HFF-Myc (cell line): ENCODE results near the gene LIMCH1.

Source experiments
- DNase-seq: peaks from one replicate; pipeline ENCODE4 v3.0.0-alpha.2; 2011; ENCODE audit warnings: low read depth; ENCODE audit errors: extremely low read depth
- H3K4me3 ChIP-seq: replicated peaks from 2 replicates; pipeline ENCODE4 v1.5.1; 2011; ENCODE audit warnings: low read depth, mild to moderate bottlenecking, control low read depth, low read length
- TF ChIP-seq, protein P1 (sequence below): IDR thresholded peaks from 2 replicates; pipeline ENCODE4 v1.5.1; 2012; ENCODE audit warnings: mild to moderate bottlenecking, low read depth, low read length, control low read depth; ENCODE audit errors: missing control alignments

The LIMCH1 gene

DNA sequence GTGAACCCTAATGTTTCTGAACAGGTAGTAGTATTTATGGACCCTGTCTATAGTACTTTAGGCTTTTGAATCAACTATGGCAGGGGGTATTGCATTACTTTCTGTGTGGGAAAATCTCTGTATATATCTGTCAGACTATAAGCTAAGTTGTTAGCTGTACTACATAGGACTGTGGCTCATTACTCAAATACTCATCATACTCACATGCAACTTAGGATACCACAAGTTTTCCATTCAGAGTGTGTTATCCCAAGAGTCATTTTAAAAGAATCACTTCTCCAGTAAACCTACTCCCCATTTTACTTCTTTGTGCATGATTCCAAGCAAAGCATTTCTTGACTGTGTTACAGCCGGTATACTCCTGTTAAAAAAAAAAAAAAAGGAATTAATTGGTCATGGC, 115.0 kb downstream of the LIMCH1 start:
- no peak overlapping the region for H3K4me3 ChIP-seq
- TF ChIP-seq, protein P1, sequence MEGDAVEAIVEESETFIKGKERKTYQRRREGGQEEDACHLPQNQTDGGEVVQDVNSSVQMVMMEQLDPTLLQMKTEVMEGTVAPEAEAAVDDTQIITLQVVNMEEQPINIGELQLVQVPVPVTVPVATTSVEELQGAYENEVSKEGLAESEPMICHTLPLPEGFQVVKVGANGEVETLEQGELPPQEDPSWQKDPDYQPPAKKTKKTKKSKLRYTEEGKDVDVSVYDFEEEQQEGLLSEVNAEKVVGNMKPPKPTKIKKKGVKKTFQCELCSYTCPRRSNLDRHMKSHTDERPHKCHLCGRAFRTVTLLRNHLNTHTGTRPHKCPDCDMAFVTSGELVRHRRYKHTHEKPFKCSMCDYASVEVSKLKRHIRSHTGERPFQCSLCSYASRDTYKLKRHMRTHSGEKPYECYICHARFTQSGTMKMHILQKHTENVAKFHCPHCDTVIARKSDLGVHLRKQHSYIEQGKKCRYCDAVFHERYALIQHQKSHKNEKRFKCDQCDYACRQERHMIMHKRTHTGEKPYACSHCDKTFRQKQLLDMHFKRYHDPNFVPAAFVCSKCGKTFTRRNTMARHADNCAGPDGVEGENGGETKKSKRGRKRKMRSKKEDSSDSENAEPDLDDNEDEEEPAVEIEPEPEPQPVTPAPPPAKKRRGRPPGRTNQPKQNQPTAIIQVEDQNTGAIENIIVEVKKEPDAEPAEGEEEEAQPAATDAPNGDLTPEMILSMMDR = no peak

DNA sequence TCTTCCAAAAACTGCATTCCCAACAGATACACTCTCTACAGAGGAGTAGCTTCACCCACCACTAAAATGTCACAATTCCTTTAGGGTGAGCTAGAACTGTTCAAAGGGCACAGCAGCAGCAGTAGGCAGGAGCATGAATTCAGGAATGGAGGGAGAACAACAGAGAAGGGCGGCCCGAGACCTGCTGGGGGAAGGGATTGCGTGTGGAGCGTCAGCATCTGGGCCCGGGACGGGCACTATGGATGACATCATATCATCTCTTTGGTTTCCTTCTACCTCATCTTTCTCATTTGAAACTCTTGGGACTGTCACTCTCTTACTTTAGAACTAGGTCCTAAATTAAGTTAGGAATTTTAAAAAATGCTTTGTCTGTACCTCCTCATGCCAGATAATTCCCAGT, 115.6 kb downstream of the LIMCH1 start:
- DNase-seq = no peak
- no peak overlapping the region for H3K4me3 ChIP-seq
- TF ChIP-seq, protein P1 = no peak

More for the DNA sequence above, 115.0 kb downstream of the LIMCH1 start:
- no peak for DNase-seq

DNA sequence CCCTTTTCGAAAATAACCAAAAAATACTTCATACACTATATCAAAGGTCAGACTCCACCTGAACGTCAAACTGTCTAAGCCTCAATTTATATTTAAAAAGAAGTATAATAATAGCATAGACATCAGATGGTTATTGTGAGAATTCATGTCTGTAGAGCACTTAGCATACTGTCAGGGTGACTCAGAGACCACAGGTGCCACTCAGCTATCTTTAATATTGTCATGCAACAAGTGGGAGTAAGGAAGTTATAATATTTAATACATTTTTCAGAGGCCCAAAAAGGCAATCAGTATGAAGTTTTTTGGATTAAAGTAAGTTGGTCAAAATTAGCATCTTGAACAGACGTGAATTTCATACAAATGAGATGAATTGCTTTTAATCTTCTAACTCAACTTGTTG, 117.2 kb downstream of the LIMCH1 start:
- TF ChIP-seq, protein P1 = no peak
- H3K4me3 ChIP-seq = no peak overlapping the region
- DNase-seq = no peak

DNA sequence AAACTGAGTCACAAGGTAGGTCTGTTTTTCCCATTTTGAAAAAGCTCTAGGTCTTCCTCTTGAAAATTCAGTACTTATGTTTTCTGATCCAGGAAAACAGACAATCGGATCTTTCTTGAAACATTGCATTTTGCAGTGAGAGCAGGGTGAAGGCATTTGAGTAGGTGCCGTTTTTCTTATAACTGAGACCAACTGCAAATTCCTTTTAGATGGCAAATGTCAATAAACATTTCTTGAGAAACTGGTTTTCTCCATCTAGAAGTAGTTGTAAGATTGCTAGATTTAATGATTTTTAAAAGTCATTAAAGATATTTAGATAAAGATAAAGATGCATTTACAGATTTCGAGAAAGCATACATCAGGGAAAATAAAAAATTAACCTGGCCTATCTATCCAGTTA, 118.1 kb downstream of the LIMCH1 start:
- DNase-seq = no peak
- no peak overlapping the region for H3K4me3 ChIP-seq
- TF ChIP-seq, protein P1 = no peak

DNA sequence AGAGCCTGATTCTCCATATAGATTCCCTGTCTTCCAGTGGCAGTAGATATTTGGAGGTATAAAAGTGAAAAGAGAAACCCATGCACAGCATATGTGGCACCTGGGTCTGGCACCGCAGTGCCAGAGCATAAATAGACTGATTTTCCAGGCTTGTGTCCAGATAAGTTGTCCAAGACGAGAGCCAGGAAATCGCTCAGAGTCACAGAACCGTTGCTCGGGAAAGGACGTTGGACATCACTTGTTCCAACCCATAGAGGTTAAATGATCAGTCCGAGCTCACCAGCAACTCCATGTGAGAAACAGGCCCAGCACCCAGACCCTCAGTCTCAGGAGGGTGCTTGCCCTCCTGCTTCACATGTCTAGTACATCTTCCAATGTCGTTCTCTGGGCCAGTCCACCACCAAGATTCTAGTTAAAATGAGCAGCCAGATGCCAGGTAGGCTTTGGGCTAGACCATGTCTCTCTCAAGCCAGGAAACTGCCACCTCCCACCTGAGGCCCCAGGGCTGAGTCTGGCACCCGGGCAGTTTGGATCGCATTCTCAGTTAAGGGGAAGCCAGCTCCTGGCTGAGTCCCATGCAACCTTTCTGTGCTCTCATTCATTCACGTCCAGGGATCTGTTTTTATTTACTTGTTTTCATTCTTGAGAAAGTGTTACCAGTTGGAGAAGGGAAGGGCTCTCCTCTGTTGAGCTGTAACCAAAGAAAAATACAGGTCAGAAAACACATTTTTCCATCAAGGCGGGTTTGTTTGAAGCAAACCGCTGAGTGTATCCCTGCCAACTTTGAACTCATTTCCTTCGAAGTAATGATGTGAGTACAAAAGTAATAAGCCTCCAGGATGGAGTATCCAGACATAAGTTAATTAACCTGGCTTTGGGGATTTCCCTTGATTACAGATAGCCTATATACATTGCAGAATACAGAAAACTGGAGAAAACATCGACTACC, 118.9 kb downstream of the LIMCH1 start:
- H3K4me3 ChIP-seq = no peak overlapping the region
- TF ChIP-seq, protein P1 = no peak
- no peak for DNase-seq

DNA sequence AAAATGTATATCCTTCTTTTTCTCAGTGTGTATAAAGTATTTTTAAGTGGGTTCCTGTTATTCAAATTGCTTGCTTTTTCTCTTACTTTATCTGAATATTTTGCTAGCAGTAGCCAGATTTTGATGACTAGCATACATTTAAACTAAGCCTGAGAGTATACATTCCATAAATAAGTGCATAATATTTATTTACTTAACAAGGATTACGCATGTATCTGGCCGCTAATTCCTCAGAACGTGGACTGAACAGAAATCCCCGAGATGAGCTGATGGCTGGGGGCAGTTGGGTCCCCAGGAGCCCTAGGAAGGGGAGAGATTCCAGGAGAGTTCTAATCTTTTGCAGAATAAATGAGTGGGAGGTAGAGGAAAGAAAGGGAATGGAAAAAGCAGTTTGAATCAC, 119.6 kb downstream of the LIMCH1 start:
- TF ChIP-seq, protein P1 = no peak
- DNase-seq = no peak
- no peak overlapping the region for H3K4me3 ChIP-seq
